ENCODE data around the gene CENATAC.
"Not testable (repeated sequence)": the region's sequence is repeated elsewhere in the genome, so short reads cannot be mapped to it uniquely, and the experiment has no call there.

The CENATAC gene

DNA sequence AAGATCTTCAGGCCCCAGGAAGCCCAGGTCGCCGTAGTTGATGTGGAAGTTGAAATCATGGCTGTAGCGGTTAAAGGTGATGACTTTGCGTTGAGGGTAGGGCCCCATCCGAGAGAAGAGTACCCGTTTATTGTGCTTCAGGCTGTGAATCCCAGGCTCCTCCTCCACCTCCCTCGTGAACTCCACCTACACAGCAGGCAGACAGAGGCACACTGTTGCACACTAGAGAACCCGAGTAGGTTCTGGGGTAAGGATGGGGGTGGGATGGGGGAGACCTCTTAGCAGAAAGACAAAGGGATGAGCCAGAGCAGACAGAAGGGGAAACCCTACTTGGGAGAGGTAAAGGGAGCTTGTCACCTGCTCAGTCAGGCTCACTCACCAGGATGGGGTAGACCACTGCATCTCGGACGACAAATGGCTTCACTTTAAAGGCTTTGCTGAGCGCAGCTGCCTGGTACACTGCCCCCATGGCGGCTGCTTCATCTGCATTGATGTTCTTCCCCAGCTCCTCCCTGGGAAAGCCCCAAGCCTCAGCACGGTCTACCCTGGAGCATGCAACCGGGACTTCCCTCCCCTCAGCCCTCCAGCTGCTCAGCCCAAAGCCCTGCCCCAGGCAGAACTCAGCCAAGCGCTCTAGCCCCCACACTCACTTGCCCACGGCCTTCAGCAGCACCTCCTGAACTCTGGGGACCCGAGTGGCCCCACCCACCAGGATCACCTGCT is 53.7 kb downstream of the CENATAC start:
- peak in 9 of 56 donors; percentile 7 to 34 (median 13) for DNase-seq

DNA sequence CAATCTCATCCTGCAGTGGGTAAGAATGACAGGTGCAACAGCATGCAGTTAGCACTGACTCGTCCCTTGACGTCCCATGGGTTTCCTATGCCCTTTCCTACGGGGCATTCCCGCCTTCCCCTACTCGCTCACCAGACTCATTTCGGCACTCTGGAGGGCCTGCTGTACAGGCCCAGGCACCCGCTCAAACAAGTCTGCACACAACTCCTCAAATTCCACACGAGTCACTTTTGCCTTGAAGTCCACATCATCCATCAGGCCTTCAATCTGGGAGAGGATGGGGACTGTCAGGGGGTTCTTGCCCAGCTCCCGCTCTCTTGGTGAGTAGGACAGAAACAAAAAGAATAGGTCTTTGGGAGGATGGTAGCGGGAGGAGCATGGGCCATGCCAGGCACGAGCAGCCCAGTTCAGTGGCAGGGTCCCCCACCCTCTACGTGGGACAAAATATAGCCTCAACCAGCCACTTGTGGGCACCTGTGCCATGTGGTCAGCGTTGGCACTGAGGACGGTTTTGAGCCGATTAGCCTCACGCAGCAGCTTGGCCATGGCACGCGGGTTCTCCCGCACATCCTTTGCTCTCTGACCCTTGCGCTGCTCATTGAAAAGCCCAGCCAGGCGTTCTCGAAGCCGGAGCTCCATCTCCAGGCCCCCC is 54.4 kb downstream of the CENATAC start:
- no peak for DNase-seq

DNA sequence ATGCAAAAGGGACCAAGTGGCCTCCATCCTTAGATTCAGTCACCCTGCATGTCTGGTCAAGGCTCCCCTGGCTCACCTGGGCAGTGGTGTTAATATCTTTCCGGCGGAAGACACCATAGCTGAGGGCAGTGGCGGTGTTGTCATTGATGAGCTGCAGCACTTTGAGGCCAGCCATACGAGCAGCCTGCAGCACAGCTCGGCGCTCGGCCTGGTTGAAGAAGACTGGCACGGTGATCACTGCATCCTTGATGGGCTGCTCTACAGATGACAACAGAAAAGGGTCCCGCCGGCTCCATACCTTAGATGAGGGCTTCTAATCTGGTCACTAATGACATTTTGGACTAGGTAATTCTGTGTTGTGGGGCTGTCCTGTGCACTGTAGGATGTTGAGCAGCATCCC is 56.5 kb downstream of the CENATAC start:
- no peak for DNase-seq

DNA sequence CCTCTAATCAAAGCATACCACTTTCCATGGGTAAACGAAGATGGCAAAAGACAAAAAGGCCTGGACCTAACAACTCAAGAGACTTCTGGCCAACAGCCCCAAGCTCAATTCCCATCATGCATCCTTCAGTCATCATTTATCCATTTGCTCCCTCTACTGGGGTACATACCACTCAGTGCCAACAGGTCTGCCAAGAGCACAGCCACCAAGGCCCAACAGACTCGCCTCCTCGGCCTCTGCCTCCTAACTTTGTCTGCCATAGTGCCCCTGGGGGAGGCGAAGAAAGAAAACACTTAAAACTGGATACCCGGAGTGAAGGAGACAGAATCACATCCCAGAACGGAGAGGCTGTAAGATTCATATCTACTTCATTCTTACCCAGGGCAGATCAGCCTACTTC is 58.0 kb downstream of the CENATAC start:
- DNase-seq = peak in 2 of 56 donors; percentile 8 to 23

DNA sequence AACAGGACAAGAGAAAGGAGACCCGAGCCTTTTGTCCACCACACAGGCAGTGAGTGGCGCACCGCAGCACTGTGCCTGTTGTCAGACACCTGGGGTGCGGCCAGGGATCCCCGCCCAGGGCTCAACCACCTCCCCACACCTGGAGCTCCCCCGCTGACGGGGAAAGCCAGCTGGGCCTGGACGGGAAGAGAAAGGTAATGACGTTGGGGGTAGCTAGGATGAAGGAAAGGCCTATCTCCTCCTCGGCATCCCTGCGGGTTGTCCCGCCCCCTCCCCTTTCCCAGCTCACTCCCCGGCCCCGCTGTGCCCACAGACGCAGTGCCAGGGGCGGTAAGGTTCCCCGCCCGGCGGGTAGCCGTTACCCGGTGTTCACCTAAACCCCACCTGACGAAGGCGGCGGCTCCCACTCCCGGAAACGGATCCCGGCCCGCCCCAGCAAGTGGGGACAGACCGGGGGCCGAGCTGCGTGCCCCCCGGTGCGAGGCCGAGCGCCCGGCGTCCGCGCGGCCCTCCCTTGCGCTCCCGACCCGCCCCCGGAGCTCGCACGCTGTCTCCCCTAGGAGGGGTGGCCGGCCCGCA is 58.6 kb downstream of the CENATAC start:
- DNase-seq = peak in 15 of 56 donors; percentile 28 to 52 (median 42)

DNA sequence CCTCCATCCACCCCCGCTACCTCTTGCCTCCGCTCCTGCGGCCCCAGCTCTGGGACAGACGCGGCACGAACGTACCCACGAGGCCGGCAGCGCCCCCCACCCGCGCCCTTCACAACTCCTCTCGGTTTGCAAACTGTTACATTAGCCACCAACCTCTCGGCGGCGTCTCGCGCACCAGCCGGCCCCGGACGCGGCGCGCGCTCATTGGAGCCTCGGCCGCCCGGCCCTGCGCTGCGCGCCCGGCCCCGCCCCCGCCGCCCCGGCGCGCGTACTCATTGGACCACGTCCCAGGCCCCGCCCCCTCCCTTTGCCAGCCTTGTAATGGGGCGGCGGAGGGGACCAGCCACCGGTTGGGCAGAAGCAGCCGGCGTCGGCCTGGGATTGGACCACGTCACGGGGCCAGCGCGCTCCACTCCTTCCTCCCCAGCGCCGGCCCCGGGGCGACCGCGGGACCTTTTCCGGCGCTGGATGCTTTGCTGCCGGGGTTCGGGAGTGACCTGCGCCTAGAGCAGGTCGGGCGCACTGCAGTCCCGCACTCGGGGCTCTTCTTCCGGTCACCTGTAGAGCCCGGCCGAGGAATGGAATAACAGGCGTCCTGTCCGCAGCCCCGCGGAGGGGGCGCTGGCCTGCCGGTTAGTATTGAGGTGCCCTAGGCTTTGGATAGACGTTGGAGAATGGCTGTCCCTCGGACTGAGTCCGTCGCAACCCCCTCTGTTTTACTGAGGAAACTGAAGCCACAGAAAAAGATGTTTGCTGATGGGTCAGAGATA is 59.2 kb downstream of the CENATAC start, which contains the start of gene HYOU1:
TSS of gene HYOU1 (minus strand) at position 206 of the 770 bp plus-strand sequence. CDS start 1,045 bp downstream, outside the sequence.
- peak; percentile 74 to 98 (median 94) for DNase-seq

DNA sequence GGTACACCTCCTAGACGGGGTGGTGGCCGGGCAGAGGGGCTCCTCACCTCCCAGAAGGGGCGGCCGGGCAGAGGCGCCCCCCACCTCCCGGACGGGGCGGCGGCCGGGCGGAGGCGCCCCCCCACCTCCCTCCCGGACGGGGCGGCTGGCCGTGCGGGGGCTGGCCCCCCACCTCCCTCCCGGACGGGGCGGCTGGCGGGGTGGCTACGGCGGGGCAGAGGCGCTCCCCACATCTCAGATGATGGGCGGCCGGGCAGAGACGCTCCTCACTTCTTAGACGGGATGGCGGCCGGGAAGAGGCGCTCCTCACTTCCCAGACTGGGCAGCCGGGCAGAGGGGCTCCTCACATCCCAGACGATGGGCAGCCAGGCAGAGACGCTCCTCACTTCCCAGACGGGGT is 61.2 kb downstream of the CENATAC start:
- not testable (repeated sequence) for DNase-seq

DNA sequence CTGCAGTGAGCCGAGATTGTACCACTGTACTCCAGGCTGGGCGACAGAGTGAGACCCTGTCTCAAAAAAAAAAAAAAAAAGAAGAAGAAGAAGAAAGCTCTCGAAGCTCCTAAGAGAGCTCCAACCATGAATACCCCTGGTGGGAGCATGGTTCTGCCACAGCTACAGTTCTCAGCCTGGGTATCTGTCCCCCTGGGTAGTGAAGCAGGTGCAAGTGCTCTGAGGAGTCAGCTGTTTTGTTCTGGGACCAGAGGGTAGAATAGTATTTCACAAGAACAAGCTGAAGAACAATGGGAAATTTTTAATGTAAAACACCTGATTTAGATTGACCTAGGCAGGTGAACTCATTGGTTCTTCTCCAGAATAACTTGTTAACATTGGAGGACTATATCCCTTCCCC is 63.3 kb downstream of the CENATAC start:
- DNase-seq = no peak

DNA sequence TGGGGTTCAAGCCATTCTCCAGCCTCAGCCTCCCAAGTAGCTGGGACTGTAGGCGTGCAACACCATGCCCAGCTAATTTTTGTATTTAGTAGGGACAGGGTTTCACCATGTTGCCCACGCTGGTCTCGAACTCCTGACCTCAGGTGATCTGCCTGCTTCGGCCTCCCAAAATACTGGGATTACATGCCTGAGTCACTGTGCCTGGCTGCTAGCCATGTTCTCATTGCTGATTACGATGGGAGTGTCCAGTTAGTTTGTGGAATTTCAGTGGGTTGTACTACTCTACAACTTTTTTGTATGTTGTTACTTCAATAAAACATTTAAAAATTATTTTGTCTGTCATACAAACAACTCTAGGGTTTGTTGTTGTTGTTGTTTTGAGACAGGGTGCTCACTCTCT is 64.8 kb downstream of the CENATAC start:
- no peak for DNase-seq

DNA sequence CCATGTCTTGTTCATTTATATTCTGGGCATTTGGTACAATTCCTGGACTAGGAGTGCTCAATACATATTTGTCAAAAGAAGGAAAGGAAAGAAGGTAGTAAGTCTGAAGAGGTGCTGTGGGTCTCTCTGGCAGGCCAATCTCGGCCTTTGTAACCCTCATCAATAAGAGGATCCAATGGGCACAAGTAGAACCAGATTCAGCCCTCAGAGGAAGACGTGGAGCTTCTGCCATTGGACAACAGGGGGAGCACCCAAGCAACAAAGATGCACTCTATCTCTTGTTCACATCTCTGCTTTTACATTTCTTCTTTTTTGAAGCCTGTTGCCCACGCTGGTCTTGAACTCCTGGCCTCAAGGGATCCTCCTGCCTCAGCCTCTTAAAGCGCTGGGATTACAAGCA is 67.4 kb downstream of the CENATAC start:
- DNase-seq = peak in 1 of 56 donors; percentile 3

Measured in nucleus accumbens (tissue), 56 donors.